GM19035 (cell line): ENCODE measurements around the gene WASHC4.
"Not testable (repeated sequence)": the region's sequence is repeated elsewhere in the genome, so short reads cannot be mapped to it uniquely, and the experiment has no call there.

Experiments
- ATAC-seq: cut with Tn5 transposase; IDR thresholded peaks from one replicate; pipeline ENCODE4 v1.9.1; 2021; ENCODE audit not compliant: unreplicated experiment

Gene WASHC4

GRCh38 chr12:105164068-105164467 is 56.5 kb downstream of the WASHC4 start:
- ATAC-seq = no peak

GRCh38 chr12:105166736-105167135 is 59.2 kb downstream of the WASHC4 start:
- ATAC-seq = no peak

GRCh38 chr12:105167346-105167745 is 59.8 kb downstream of the WASHC4 start:
- no peak for ATAC-seq

- ATAC-seq = no peak
Measured at GRCh38 chr12:105168006-105168405, 60.5 kb downstream of the WASHC4 start.

- ATAC-seq = no peak
Measured at GRCh38 chr12:105170139-105170538, 62.6 kb downstream of the WASHC4 start.

GRCh38 chr12:105171691-105172436 is 64.3 kb downstream of the WASHC4 start:
- no peak for ATAC-seq

- ATAC-seq = no peak
Measured at GRCh38 chr12:105175397-105175990, 68.0 kb downstream of the WASHC4 start.

- ATAC-seq = no peak
Measured at GRCh38 chr12:105177208-105177607, 69.7 kb downstream of the WASHC4 start.

GRCh38 chr12:105179114-105179513 is 71.6 kb downstream of the WASHC4 start:
- not testable (repeated sequence) for ATAC-seq

GRCh38 chr12:105183406-105183805 is 75.9 kb downstream of the WASHC4 start:
- not testable (repeated sequence) for ATAC-seq

GRCh38 chr12:105183976-105184375 is 76.4 kb downstream of the WASHC4 start:
- ATAC-seq = not testable (repeated sequence)

GRCh38 chr12:105189293-105189692 is 81.8 kb downstream of the WASHC4 start:
- ATAC-seq = no peak

- no peak for ATAC-seq
Measured at GRCh38 chr12:105190530-105190929, 83.0 kb downstream of the WASHC4 start.

GRCh38 chr12:105192624-105193225 is 85.2 kb downstream of the WASHC4 start:
- no peak for ATAC-seq

GRCh38 chr12:105194947-105195346 is 87.4 kb downstream of the WASHC4 start:
- ATAC-seq = no peak

- ATAC-seq = no peak
Measured at GRCh38 chr12:105196090-105196489, 88.6 kb downstream of the WASHC4 start.

GRCh38 chr12:105198961-105199360 is 91.4 kb downstream of the WASHC4 start:
- no peak for ATAC-seq

- ATAC-seq = no peak
Measured at GRCh38 chr12:105200385-105200784, 92.9 kb downstream of the WASHC4 start.

- no peak for ATAC-seq
Measured at GRCh38 chr12:105201299-105201698, 93.8 kb downstream of the WASHC4 start.

- no peak for ATAC-seq
Measured at GRCh38 chr12:105202202-105202601, 94.7 kb downstream of the WASHC4 start.

- ATAC-seq = no peak
Measured at GRCh38 chr12:105204127-105204526, 96.6 kb downstream of the WASHC4 start.

GRCh38 chr12:105204916-105205315 is 97.4 kb downstream of the WASHC4 start:
- no peak for ATAC-seq
